ENCODE results near the gene RAP1GAP2. TPM values are rescaled to one million over a fixed set of nuclear protein-coding genes. Genes with fewer than 3 reads are reported as not detected.

Gene RAP1GAP2
- total RNA-seq, 4 donors from 2014 or later: 10.8 to 18.3 (median 12.6) TPM

DNA sequence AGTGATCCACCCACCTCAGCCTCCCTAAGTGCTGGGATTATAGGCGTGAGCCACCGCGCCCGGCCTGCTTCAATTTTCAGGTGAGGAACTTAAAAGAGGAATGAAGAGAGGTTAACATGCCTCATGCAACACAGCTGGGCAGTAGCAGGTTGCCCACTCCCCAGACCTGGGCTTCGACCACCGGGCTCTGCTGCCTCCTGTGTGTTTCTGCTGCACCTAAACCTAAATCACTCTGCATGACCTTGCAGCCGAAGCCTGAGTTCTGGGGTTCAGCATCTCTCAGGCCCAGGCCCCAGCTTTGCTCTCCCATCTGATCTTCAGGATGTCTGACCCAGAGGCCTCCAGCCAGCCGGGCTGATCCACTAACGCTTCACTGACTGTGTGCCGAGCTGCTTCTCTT, 154.6 kb downstream of the RAP1GAP2 start:
- no peaks in the 10 kb centered on the region for H3K9me3 ChIP-seq
- H3K36me3 ChIP-seq: no peaks in the 10 kb centered on the region
- 94% methylated on average over 9 of the region's 10 CpGs for WGBS
- no peak overlapping the region for H3K4me3 ChIP-seq
- H3K4me1 ChIP-seq: peaks cover 12% of the 10 kb centered on the region
- TF ChIP-seq POLR2A (IDR thresholded peaks at IDR 0.05) (no peak), CTCF (IDR thresholded peaks at IDR 0.05) (no peak), POLR2AphosphoS5 (IDR thresholded peaks at IDR 0.05) (no peak), EP300 (IDR thresholded peaks at IDR 0.05) (no peak)
- H3K27me3 ChIP-seq: no peaks in the 10 kb centered on the region
- no peak overlapping the region for H3K27ac ChIP-seq
- peak in 1 of 2 donors; percentile 74 for DNase-seq (ENCODE audit: low spot score in 2 of 2)

DNA sequence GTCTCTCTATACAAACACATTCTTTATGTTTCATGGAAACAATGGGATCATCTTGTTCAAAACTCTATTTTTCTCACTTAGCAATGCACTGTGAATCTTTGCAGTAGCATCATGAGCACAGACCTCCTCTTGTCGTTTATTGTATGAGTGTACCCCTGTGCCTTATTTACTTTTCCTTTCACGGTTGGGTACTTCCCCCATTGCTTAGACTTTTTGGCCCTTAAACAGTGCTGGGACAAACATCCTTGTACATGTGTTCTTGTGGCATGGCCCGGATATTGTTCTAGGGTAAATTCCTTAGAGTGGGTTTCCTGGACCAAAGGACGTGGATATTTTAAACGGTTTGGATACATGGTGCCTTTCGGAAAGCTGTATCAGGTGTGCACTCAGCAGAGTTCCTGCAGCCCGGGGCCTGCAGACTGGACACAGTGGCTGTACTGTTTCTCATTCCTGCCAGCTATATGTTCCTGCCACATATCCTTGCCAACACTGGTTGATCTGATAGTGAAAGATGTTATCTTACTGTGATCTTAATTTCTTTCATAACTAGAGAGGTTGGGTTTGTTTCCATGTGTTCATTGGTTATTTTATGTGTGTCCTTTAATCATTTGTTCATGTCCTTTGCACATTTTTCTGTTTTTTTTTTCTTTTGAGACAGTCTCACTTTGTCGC, 156.1 kb downstream of the RAP1GAP2 start:
- no peak overlapping the region for H3K27ac ChIP-seq
- H3K27me3 ChIP-seq: no peaks in the 10 kb centered on the region
- WGBS: 65% methylated on average over 8 of the region's 8 CpGs
- DNase-seq (ENCODE audit: low spot score in 2 of 2): peak in 1 of 2 donors; percentile 15
- no peaks in the 10 kb centered on the region for H3K36me3 ChIP-seq
- H3K4me1 ChIP-seq: peaks cover 17% of the 10 kb centered on the region
- TF ChIP-seq POLR2A (IDR thresholded peaks at IDR 0.05) (no peak), POLR2AphosphoS5 (IDR thresholded peaks at IDR 0.05) (no peak), CTCF (IDR thresholded peaks at IDR 0.05) (no peak), EP300 (IDR thresholded peaks at IDR 0.05) (no peak)
- H3K4me3 ChIP-seq: no peak overlapping the region
- no peaks in the 10 kb centered on the region for H3K9me3 ChIP-seq

DNA sequence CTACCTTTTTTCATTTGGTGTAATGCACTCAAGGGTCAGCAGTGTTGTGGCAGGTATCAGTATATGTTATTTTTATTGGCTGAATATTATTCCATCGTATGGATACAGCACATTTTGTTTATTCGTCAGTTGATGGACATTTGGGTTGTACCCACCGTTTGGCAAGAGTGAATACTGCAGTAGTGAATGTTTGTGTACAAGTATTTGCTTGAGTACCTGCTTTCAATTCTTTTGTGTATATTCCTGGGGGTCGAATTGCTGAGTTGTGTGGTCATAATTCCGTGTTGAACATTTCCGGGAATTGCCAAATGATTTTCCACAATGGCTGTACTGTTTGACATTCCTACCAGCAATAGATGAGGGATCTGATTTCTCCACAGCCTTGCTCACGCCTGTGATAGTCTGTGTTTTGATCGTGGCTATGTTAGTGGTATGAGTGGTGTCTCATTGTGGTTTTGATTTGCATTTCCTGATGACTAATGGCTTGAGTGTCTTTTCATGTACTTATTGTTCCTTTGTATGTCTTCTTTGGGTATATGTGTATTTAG, 158.7 kb downstream of the RAP1GAP2 start:
- Histone ChIP-seq H3K36me3 (no peaks in the 10 kb centered on the region), H3K9me3 (no peaks in the 10 kb centered on the region), H3K4me1 (peaks cover 13% of the 10 kb centered on the region), H3K4me3 (no peak overlapping the region), H3K27me3 (no peaks in the 10 kb centered on the region), H3K27ac (peak overlapping the region; percentile 1)
- TF ChIP-seq POLR2A (IDR thresholded peaks at IDR 0.05) (no peak), POLR2AphosphoS5 (IDR thresholded peaks at IDR 0.05) (peak in 1 of 3 donors; percentile 12), EP300 (IDR thresholded peaks at IDR 0.05) (no peak), CTCF (IDR thresholded peaks at IDR 0.05) (no peak)
- DNase-seq (ENCODE audit: low spot score in 2 of 2): peak in 1 of 2 donors; percentile 54
- WGBS: 40% methylated on average over 8 of the region's 8 CpGs

- peak in 1 of 2 donors; percentile 47 for DNase-seq (ENCODE audit: low spot score in 2 of 2)
- TF ChIP-seq EP300 (IDR thresholded peaks at IDR 0.05): no peak
- TF ChIP-seq POLR2A (IDR thresholded peaks at IDR 0.05): no peak
- TF ChIP-seq CTCF (IDR thresholded peaks at IDR 0.05): no peak
- TF ChIP-seq POLR2AphosphoS5 (IDR thresholded peaks at IDR 0.05): no peak
- 86% methylated on average over 17 of the region's 17 CpGs for WGBS
- H3K4me1 ChIP-seq: peaks cover 22% of the 10 kb centered on the region
- H3K27ac ChIP-seq: peak overlapping the region; percentile 28
- no peaks in the 10 kb centered on the region for H3K27me3 ChIP-seq
- no peak overlapping the region for H3K4me3 ChIP-seq
- no peaks in the 10 kb centered on the region for H3K9me3 ChIP-seq
- no peaks in the 10 kb centered on the region for H3K36me3 ChIP-seq
Observed at GRCh38 chr17:2955931-2956582, 159.8 kb downstream of the RAP1GAP2 start.

- WGBS: 89% methylated on average over 12 of the region's 12 CpGs
- no peaks in the 10 kb centered on the region for H3K9me3 ChIP-seq
- no peaks in the 10 kb centered on the region for H3K36me3 ChIP-seq
- no peak overlapping the region for H3K27ac ChIP-seq
- peaks cover 22% of the 10 kb centered on the region for H3K4me1 ChIP-seq
- H3K4me3 ChIP-seq: no peak overlapping the region
- H3K27me3 ChIP-seq: no peaks in the 10 kb centered on the region
- DNase-seq (ENCODE audit: low spot score in 2 of 2): peak in 1 of 2 donors; percentile 47
- TF ChIP-seq POLR2AphosphoS5 (IDR thresholded peaks at IDR 0.05) (no peak), CTCF (IDR thresholded peaks at IDR 0.05) (no peak), EP300 (IDR thresholded peaks at IDR 0.05) (no peak), POLR2A (IDR thresholded peaks at IDR 0.05) (no peak)
Observed at GRCh38 chr17:2957631-2958286, 161.5 kb downstream of the RAP1GAP2 start.
